Activated CD4-positive, alpha-beta T cell treated with anti-CD3 and anti-CD28 coated beads for 1 hour (primary cell): ENCODE results near the gene CDH13.

Experiments
- DNase-seq: peaks from one replicate; pipeline ENCODE4 v3.0.0-alpha.2; 2020

The CDH13 gene

DNA sequence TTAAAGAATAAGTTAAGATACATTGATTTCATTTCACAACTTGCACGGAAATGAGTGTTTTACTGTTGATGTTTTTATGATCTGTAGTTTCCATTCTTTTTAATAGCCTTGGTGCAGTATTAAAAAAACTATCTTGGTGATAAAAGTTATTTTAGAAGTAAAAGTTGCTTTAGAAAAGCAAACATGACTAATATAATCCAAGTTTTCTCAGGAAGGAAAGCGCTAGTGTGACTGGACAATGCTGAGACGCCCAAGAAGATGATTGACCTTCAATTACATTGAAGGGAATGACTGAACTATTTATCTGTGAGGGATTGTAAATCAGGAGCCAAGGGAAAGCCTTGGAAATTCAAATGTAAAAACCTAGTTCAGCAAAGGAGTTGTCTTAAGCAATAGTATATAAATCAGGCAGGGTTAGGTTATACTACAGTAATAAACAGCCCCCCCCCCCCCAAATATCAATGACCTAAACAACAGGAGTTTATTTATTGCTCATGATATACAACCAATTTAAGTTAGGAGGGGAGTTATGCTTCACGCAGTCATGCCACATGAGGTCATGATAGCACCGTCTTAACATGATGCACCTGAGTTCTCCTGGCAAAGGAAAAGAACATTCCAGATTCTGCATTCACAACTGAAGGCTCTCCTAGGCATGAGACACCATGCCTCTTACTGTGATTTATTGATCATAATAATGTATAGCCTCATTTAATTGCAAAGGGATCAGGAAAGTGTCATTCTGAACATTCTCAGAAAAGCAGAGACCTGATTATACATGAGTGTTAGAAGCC, 443.8 kb downstream of the CDH13 start:
- no peak for DNase-seq

DNA sequence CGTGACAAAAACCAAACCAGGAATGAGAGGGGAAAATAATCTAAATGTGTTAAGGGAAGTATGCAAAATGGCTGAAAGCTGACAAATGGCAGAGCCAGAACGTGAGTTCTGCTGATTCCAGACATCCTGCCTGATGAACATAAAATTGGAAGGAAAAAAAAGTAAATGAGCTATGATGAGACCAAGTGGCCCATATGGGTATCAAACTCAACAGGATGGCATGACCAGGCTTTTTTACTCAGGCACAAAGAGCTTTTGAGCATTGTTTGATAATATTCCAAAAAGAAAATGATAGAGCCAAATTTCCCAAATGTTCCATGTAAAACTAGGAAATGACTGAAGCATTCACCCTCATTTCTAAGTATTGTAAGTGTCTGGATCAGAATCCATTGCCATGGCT, 449.2 kb downstream of the CDH13 start:
- DNase-seq = no peak

DNA sequence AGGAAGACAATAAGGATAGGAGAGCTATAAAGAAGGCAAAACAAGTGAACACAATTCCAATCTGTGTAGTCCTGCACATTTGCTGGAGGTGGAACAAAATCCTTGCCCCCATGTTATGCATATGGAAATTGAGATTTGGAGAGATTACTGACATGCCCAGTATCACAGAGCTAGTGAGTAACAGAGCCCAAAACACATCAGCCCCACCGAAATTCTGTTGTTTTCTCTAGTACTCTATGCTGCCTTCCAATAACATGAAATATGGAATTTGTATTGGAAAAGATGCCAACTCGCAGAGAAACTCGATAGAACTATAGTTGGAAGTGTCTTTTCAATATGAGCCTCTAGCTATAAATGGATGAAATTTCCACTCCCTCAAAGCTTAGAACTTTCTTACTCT, 456.6 kb downstream of the CDH13 start:
- DNase-seq = no peak

DNA sequence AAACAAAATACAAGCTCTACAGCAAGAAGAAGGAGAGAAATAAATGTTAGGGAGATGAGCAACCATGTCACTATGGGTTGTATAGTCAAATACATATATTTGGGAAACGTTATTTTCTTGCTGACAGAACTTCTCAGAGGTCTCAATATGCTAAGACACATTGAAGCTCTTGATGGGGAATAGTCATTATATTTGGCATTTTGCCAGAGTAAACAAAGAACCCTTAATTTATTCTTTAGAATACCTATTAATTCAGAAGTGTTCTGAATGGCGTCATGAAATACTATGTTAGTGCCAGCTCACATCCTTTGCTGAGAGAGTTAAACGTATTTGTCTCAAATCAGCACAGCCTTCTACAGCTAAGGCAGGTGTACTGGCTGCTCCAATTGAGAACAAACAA, 458.9 kb downstream of the CDH13 start:
- no peak for DNase-seq

DNA sequence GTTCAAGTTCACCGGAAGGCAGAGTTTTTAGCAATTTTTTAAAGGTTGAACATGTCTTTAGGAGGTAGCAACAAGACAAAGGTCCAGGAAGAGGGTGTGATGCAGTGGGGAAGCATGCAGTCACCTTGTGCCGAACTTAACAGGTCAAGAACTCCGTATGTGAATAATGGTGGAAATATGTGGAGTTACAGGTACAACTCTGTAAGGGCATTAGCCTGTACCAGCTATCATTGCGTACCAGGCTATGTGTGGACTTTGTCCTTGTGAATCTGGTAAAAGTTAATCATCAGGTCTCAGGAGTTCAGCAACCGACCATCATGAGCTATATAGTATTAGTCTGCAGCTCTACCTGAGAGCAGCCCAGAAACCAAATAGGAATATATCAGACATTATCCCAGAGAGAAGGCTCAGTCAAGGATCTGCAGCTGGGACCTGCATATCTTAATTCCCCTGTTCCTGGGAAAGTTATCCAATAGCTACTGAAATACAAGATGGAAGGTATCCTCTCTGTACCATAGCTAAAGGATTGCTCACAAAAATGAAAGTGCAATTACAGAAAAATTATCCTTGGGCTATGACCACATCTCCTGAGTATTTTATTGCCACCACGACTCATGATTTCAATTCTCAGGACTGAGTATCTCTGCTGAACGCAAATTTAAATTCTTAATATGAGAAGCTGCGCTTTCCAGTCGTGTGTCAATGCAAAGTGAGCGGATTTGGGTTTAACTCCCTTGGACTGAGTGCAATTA, 469.3 kb downstream of the CDH13 start:
- no peak for DNase-seq

DNA sequence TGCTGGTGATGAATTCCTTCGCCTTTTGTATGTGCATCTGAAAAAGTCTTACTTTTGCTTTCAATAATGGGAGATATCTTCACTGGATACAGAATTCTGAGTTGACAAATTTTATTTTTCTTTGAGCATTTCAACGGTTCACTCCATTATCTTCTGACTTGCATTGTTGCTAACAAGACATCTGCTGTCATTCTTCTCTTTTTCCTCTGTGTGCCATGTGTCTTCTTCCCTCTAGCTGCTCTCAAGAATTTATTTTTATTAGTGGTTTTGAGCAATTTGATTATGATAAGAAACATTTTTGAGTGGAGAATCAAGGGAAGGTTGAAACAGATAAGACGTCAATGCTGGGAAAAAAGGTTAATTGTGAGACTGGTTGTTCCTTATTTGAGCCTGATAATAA, 471.8 kb downstream of the CDH13 start:
- DNase-seq = no peak

DNA sequence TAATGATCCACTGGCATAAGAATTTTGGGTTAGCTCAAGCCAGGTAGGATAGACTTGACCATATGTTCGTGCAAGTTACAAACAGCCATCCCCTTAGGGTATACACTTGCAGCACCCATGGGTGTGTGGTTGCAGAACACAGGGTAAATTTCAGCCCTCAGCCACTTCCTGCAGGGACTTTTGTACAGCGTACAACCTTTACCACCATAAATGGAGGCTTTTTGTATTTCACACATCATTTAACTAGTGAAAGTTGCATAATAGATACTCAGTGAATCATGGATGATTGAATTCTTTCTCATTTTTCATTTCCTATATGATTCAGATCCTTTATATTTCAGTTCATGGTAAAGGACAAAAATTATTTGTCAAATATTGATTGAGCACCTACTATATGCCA, 473.9 kb downstream of the CDH13 start:
- DNase-seq = no peak

DNA sequence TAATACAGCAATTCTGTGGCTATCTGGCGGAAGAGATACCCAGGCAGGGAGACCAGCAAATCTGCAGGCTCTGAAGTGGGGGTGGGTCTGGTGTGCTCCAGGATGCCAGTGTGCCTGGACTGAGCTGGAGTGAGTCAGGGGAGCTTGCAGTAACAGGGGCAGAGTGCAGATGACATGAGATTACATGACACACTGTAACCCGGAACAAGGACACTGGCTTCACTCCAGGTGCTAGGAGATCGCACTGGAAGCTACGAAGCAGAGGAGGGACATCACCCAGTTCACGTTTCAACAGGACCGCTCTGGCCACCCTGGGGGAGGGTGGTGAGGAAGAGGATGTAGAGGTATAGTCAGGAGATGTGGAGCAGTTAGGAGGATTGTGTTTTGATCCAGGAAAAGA, 475.6 kb downstream of the CDH13 start:
- DNase-seq = no peak

DNA sequence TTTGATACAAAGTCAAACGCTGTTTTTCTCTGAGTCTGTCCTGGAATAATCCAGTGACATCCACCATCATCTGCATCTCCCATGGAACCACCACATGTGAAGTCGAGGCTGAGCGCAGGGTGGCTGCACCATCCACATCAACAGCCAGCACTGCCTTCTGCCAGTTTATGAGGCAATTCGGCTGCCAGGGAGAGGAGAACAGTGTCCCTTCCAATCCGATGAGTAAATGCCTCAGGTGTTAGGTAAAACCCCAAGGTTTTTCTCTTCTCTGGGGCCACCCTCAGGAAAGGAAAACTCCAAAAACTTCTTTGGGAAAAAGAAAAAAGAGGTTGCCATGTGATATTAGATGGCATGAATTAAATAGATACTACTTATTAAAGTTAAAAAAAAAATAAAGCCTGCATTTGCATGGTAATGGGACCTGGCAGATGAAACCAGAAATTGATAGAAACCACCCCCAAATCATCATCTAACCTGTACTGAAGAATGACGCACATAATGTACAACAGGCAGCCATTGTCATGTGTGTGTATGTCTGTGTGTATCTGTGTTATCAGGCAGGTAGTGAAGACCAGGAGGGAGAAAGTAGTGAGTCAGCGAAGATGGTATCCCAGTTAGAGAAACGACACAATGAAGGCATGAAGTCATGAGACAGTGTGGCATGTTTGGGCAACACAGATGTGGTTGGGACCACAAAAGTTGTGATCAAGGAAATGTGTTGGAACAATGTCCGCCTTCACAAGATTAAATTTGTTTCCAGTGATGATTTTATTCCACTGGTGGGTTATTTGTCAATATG, 478.7 kb downstream of the CDH13 start:
- DNase-seq = no peak

DNA sequence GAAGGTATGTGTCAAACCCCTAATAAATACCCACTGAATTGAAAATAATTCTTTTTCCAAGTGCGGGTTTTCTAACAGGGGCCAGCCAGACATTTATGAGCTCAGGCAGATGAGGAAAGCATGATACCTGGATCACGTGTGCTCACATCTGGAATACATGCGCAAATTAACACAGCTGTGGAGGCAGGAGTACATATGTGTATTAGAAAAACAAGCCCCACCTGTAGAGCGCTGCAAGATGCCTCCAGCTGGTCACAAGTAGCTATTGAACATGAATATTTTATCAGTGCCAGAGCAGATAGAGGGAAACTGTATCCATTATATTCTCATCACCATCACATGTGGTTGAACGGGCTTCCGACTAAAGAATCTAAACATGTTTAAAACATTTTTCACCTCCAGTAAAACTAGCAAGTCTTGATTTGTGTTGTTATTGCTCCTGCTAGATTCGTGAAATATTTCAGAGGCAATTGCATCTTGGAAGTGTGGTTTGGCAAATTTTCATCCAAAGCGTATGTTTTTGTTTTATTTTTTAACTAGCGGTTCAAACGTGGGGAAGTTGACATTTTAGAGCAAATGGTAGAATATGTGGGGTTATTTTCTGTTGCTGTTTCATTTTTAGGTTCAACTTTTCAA, 482.8 kb downstream of the CDH13 start:
- no peak for DNase-seq

DNA sequence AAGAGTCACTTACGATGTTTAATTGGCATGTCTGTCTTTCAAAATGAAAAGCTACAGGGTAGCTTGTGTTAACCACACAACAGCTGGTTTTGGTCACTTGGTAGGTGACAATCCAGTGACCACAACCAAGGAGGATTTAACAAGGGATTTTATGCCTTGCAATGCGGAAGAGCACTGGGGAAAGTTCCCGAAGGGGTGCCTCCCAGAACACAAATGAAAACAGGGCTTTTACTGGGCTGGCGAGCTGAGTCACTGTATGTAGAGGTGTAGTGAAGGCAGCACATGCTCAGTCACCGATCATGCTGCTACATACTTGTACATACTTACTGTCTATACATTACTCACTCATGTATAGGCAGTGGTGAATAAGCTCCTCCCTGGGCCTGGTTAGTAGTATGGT, 483.5 kb downstream of the CDH13 start:
- no peak for DNase-seq

DNA sequence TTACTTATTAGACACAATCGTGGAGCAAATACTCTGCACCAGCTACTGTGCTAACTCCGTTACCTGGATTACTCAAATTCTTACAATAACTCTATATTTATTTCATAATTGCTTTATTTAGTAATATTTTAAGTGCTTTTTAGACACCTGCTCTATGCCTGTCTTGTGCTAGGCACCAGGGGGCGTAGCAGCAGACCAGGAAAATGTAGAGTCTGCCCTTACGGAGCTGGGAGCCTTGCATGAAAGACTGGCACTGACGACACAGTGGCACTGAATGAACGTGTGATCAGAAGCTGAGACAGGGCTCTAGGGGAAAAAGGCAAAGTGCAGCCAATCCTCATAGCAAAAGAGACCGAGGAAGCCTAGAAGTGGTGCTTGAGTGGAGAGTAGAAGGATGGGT, 486.5 kb downstream of the CDH13 start:
- DNase-seq = no peak

DNA sequence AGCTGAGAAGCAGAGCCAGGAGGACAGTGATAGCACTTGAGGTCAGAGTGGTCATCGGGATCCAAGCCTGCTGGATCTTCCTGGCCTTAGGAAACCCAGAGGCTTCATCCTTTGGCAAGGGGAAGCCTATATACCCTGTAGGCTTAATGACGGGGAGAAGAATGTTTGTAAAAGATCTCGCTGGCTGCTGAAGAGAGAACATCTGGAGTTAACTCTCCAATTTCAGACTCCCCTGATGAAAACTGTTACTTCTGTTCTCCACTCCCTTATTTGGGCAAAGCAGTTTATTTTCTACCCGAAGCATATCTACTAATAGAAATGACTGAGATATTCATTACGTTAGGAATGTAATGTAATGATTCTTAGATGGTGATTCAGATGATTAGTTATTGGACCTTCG, 487.0 kb downstream of the CDH13 start:
- DNase-seq = no peak

DNA sequence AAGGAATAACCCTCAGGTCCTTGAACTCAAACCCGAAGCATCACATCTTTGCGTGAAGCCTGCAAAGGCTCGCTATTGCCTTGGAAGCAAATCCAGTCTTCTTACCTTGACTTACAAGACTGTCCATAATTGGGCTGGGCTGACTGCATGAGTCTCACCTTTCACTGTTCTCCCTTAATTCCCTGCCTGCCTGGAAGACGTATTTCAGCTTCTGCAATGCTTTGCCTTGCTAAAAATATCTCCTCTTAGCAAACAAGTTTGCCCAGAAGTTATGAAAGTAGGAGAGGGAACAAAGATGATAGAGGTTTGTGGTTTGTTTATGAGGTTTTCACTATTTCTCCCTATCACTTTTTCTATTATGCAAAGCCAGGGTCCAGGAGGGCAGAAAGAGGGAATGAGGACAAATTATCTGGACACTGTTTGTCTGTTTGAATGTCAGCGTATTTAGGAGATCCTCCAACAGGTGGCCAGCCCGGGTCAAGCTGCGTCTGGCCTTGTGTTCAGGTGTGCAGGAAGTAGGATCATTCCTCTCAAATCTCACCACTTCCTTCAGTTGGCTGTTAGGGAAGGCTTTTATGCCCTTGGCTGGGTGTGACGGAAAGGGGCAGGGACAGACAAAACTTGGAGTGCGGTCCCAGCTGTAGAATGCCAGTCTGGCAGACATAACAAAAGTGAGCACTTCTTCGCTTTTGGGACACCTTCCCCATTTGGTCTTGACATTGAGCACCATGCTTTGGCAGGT, 488.9 kb downstream of the CDH13 start:
- DNase-seq = no peak

DNA sequence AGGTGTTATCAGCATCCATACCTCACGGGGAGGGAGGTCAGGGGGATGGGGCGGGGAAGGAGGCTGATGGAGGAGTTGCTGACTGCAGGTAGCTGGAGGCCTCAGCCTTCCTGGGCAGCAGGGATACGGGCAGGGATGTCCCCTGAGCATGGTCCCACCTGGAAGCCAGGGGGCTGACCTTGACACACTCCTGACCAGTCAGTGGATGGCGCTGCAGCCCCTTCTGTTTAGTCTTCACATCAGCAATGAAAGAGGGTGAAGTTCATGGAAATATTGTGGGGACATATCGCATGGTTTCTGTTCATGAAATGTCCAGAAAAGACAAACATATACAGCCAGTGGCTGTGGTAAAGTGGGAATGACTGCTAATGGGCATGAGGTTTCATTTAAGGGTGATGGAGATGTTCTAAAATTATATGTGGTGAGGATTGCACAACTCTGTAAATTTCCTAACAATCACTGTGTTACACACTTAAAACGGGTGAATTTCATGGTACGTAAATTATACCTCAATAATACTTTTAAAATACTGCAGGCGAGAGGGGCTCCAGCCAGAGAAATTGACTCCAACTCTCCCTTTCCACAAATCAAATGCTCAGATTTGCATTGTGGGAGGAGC, 489.6 kb downstream of the CDH13 start:
- no peak for DNase-seq

DNA sequence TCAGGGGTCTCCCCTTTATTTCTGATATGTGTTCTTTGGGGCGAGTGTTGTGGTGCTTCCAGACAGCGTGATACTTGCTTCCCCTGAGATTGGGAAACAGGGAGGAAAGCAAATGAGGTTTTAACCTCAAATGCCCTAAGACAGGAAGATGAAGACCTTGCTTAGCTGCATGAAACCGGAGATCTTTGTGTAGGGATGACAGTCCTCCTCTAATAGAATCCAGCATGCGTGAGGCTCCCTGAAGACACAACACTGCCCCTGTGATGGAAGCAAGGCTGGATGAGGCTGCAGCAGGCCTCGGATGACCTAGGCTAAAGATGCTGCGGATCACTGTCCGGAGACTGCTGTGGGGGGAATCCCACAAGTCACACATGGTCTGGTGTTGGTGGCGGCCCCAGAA, 491.0 kb downstream of the CDH13 start:
- DNase-seq = no peak

DNA sequence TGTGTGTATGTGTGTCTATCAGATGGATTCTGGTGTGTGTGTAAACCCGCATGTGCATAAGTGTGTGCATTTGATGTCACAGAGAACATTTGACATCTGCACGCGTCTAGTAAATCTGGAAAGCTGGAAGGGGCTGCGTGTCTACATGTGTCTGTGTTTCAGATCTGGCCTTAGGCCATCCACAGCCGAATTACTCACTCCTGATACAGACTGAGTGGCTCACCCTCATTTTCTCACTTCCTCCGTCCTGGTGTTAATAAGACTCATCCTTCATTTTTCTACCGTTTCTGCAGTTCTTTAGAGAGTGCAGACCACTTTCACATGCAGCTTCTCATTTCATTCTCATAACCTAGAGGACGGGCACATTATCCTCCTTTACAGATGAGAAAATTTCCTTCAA, 491.6 kb downstream of the CDH13 start:
- DNase-seq = no peak

DNA sequence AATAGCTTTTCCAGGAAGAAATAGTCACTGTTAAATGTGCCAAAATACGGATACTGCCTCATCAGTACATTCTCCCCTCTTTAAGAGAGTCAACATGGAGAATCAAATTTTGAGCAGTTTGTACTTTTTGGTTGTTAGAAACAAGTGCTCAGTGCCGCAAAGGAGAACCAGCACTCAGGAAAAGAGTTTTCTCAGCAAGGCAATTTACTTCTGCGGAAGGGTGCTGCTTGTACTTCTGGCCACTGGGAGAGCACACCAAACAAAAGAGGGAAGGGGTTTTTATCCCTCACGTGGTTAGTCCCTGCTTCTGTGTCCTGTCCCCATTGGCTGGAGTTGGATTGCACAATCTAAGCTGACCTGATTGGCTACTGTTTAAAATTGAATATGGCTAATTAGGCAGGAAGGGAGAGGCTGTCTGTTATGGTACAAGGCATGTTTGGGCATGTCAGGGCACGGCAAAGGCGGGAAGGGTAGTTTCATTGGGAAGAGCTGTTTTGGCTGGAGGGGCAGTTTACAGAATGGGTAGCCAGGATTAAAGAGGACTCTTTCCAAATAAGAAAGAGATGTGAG, 499.3 kb downstream of the CDH13 start:
- DNase-seq = no peak

DNA sequence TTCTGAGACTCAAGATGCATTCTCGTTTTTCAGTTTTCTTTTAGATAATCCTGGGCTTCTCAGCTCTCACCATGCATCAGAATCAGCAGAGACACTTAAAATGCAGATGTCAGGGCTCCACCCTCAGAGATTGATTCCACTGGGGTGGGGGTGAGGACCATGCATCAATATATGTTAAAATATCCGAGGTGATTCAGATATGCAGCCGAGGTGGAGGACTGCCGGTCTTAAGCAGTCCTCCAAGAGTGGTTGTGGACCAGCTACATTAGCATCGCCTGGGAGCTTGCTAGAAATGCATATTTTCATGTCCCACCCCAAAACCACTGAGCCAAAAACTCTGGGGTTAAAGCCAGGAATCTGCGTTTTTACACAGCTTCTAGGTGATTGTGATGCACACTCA, 501.3 kb downstream of the CDH13 start:
- no peak for DNase-seq

DNA sequence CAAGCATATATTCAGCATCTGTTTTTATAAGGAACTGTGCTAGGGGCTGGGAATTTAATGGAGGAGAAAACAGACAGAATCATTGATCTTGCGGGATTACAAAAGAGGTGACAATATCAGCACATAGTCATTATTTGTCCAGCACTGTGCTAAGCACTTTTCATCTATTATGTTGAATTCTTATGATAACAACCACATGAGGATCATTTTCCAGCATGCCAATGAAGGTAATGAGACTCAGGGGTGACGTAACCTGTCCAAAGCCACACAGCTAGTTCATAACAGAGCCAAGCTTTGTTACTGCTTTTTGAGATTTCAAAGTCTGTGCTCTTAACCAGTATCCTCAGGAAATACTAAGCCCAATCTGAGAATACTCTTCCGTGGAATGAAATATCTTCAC, 503.3 kb downstream of the CDH13 start:
- no peak for DNase-seq

DNA sequence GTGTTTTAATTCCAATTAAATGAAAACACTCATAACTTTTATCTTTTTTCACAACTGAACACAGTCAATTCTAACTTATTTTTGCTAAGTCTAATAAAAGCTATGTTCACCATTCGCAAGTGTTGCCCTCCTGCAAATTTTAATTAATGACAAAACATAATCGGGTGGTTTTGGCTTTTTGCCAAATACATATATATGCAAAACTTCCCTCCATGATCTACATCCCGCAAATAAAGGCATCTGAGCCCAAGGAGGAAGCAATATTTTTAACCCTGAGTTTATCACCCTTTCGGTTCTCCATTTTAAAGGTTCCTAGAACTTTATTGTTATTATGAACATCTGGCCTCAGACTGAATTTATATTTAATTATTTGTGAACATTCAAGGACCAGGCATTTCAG, 507.9 kb downstream of the CDH13 start:
- DNase-seq = no peak

DNA sequence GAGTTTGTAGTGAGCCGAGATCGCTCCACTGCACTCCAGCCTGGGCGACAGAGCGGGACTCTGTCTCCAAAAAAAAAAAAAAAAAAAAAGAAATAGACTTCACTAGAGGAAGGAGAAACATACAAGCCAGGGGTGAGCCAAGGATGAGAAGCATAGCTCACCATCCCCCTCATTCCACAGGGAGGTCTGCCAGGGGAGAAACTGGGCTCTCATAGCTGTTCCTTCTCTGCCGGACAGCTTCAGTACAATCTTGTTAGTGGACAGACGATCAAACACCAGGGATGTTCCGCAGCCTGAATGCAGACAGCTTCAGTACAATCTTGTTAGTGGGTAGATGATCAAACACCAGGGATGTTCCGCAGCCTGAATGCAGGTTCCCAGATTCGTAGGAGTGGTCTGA, 509.6 kb downstream of the CDH13 start:
- DNase-seq = no peak
